Measurements from ENCODE around the gene P2RX7. TPM values are rescaled to one million over a fixed set of nuclear protein-coding genes. Genes with fewer than 3 reads are reported as not detected.

The P2RX7 gene
- total RNA-seq, 8 experiments from 2014 or later: 0.08 to 1.9 (median 0.17) TPM

- H3K4me3 ChIP-seq: peak within 1 kb of the TSS; percentile 39 to 53 (median 50)
- in situ Hi-C loops (cut with MboI; ENCODE audit: low pct_unique_long_range_greater_than_20kb in 2 of 9, low sequenced_read_pairs in 9 of 9, unreplicated experiment in 9 of 9): no loop called here
- peaks cover 5 to 12% of the 10 kb centered on the region in 2 donors for H3K4me1 ChIP-seq (replicated peaks in 1 of 2)
- 0 to 70% (median 42%) methylated on average over 2 to 8 of the region's 97 CpGs; no CpG with 5 or more reads in 5 of the 10 experiments for whole genome bisulfite sequencing, 10 experiments
- peak; percentile 79 to 94 (median 90) for ATAC-seq (replicated peaks in 6 of 8)
- H3K27ac ChIP-seq: peak within 1 kb of the TSS; percentile 63 to 92
Observed at GRCh38 chr12:121209624-121210572, 77.2 kb downstream of the P2RX7 start, which contains the start of gene P2RX4. Gene P2RX4, plus strand, starts transcription at chr12:121210129. Its CDS starts 36 bp downstream, at chr12:121210165.

DNA sequence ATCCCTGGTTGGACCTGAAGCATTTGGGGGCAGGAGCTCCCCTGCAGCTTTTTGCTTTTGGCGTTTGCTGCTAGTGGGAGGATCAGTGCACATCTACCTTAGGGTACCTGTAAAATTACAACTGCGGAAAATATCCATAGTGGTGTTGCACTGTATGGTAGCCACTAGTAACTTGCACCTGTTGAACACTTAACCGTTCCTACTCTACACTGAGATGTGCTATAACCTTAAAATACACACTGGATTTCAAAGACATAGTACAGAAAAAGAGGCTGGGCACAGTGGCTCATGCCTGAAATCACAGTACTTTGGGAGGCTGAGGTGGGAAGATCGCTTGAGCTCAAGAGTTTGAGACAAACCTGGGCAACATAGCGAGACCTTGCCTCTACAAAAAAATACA, 80.2 kb downstream of the P2RX7 start:
- in situ Hi-C loops (cut with MboI; ENCODE audit: low pct_unique_long_range_greater_than_20kb in 2 of 9, low sequenced_read_pairs in 9 of 9, unreplicated experiment in 9 of 9): no loop called here
- ATAC-seq (replicated peaks in 6 of 8): no peak
- 93 to 100% (median 95%) methylated on average over 1 to 3 of the region's 5 CpGs; no CpG with 5 or more reads in 5 of the 10 experiments for WGBS, 10 experiments
- Histone ChIP-seq H3K27ac (no peak overlapping the region), H3K4me1 (replicated peaks in 1 of 2) (peaks cover 5 to 12% of the 10 kb centered on the region in 2 donors), H3K4me3 (no peak overlapping the region)

DNA sequence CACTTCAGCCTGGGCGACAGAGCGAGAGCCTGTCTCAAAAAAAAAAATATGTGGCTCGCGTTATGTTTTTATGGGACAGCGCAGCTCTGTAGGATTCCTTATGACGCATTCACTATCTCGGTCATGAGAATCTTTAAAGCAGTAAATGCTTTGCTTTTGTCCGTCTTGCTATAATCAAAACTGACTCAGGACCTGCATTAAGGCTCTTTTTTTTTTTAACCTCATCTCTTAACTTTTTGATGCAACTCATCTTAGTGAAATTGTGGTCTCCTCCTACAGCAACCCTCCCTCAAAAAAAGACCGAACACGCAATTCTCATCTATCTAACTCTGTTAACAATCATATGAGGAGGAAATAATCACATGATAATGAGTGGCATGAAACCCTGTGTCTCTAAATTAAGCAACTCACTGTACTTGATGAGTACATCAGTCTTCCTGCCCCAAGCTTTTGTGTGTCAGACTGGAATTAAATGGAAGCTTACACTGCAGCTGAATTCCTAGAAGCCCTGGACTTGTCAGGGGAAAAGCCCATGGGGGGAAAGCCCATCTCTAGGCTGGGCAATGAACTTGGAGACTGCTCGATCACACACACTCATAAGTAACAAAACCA, 81.6 kb downstream of the P2RX7 start:
- Histone ChIP-seq H3K27ac (no peak overlapping the region), H3K4me1 (replicated peaks in 1 of 2) (peaks cover 2 to 8% of the 10 kb centered on the region in 2 donors), H3K4me3 (no peak overlapping the region)
- in situ Hi-C loops (cut with MboI; ENCODE audit: low pct_unique_long_range_greater_than_20kb in 2 of 9, low sequenced_read_pairs in 9 of 9, unreplicated experiment in 9 of 9): no loop called here
- WGBS, 10 experiments: 33 to 100% (median 91%) methylated on average over 1 to 11 of the region's 11 CpGs; no CpG with 5 or more reads in 2 of the 10 experiments
- no peak for ATAC-seq (replicated peaks in 6 of 8)

- H3K4me1 ChIP-seq (replicated peaks in 1 of 2): peaks cover 0 to 5% of the 10 kb centered on the region in 2 donors
- no peak overlapping the region for H3K27ac ChIP-seq
- no peak overlapping the region for H3K4me3 ChIP-seq
- 33 to 100% (median 74%) methylated on average over 2 to 10 of the region's 14 CpGs; no CpG with 5 or more reads in 1 of the 10 experiments for WGBS, 10 experiments
- in situ Hi-C loops (cut with MboI; ENCODE audit: low pct_unique_long_range_greater_than_20kb in 2 of 9, low sequenced_read_pairs in 9 of 9, unreplicated experiment in 9 of 9): no loop called here
- peak in 2 of 8 experiments; percentile 42 to 44 for ATAC-seq (replicated peaks in 6 of 8)
Observed at GRCh38 chr12:121214855-121215745, 82.4 kb downstream of the P2RX7 start.

GRCh38 chr12:121216102-121216501, 83.4 kb downstream of the P2RX7 start:
- in situ Hi-C loops (cut with MboI; ENCODE audit: low pct_unique_long_range_greater_than_20kb in 2 of 9, low sequenced_read_pairs in 9 of 9, unreplicated experiment in 9 of 9): no loop called here
- Histone ChIP-seq H3K4me3 (no peak overlapping the region), H3K4me1 (replicated peaks in 1 of 2) (peaks cover 0 to under 1% of the 10 kb centered on the region in 2 donors), H3K27ac (no peak overlapping the region)
- no peak for ATAC-seq (replicated peaks in 6 of 8)
- WGBS, 10 experiments: 90 to 100% (median 95%) methylated on average over 1 to 4 of the region's 4 CpGs; no CpG with 5 or more reads in 2 of the 10 experiments

- ATAC-seq (replicated peaks in 6 of 8): no peak
- whole genome bisulfite sequencing, 10 experiments: 67 to 100% (median 84%) methylated on average over 1 to 8 of the region's 8 CpGs; no CpG with 5 or more reads in 3 of the 10 experiments
- Histone ChIP-seq H3K27ac (no peak overlapping the region), H3K4me3 (no peak overlapping the region), H3K4me1 (replicated peaks in 1 of 2) (no peaks in the 10 kb centered on the region)
- in situ Hi-C loops (cut with MboI; ENCODE audit: low pct_unique_long_range_greater_than_20kb in 2 of 9, low sequenced_read_pairs in 9 of 9, unreplicated experiment in 9 of 9): no loop called here
Observed at GRCh38 chr12:121217063-121217462, 84.4 kb downstream of the P2RX7 start.

DNA sequence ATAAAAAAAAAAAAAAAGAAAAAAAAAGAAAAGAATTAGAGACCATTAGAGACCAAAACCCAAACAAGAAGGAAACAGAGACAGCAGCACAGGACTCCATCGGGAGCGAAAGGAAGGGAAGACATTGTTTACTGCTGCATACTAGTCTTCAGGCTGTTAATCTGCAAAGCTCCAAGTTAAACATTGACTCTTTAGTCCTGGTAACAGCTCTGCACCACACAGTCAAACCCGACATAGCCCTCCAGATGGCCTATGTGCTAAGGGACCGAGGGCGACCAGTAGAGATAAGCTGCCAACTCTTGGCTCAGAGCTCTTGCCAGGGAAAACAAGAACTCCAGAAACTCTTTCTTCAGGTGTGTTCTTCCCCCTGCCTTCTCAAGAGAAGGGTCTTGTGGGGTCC, 85.1 kb downstream of the P2RX7 start:
- H3K4me3 ChIP-seq: no peak overlapping the region
- 62 to 96% (median 76%) methylated on average over 2 to 5 of the region's 5 CpGs; no CpG with 5 or more reads in 2 of the 10 experiments for WGBS, 10 experiments
- ATAC-seq (replicated peaks in 6 of 8): no peak
- H3K4me1 ChIP-seq (replicated peaks in 1 of 2): no peaks in the 10 kb centered on the region
- in situ Hi-C loops (cut with MboI; ENCODE audit: low pct_unique_long_range_greater_than_20kb in 2 of 9, low sequenced_read_pairs in 9 of 9, unreplicated experiment in 9 of 9): no loop called here
- H3K27ac ChIP-seq: no peak overlapping the region

GRCh38 chr12:121218588-121219352, 86.1 kb downstream of the P2RX7 start:
- H3K27ac ChIP-seq: no peak overlapping the region
- WGBS, 10 experiments: 61 to 96% (median 79%) methylated on average over 1 to 8 of the region's 18 CpGs; no CpG with 5 or more reads in 2 of the 10 experiments
- no peak for ATAC-seq (replicated peaks in 6 of 8)
- in situ Hi-C loops (cut with MboI; ENCODE audit: low pct_unique_long_range_greater_than_20kb in 2 of 9, low sequenced_read_pairs in 9 of 9, unreplicated experiment in 9 of 9): no loop called here
- no peaks in the 10 kb centered on the region for H3K4me1 ChIP-seq (replicated peaks in 1 of 2)
- no peak overlapping the region for H3K4me3 ChIP-seq

DNA sequence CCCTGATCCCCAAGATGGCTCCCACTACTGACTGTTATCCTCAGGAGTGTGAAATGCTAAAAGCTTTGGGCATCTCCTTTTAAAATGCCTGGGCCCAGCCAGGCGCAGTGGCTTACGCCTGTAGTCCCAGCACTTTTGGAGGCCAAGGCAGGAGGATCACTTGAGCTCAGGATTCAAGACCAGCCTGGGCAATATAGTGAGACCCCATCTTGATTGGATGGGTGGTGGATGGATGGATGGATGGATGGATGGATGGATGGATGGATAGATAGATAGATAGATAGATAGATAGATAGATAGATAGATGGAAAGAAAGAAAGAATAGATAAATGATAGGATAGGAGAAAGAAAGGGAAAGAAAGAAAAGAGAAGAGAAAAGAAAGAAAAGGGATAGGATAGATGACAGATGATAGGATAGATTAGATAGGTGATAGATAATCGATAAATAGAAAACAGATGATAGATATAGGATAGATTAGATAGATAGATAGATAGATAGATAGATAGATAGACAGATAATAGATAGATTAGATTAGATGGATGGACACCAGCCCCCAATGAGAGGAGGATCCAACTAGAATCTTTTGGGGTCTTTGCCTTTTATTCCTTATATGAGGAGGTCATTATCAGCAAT, 86.8 kb downstream of the P2RX7 start:
- no peaks in the 10 kb centered on the region for H3K4me1 ChIP-seq (replicated peaks in 1 of 2)
- H3K4me3 ChIP-seq: no peak overlapping the region
- ATAC-seq (replicated peaks in 6 of 8): no peak
- H3K27ac ChIP-seq: no peak overlapping the region
- WGBS, 10 experiments: 77 to 100% (median 98%) methylated on average over 1 to 3 of the region's 3 CpGs; no CpG with 5 or more reads in 1 of the 10 experiments
- in situ Hi-C loops (cut with MboI; ENCODE audit: low pct_unique_long_range_greater_than_20kb in 2 of 9, low sequenced_read_pairs in 9 of 9, unreplicated experiment in 9 of 9): no loop called here

DNA sequence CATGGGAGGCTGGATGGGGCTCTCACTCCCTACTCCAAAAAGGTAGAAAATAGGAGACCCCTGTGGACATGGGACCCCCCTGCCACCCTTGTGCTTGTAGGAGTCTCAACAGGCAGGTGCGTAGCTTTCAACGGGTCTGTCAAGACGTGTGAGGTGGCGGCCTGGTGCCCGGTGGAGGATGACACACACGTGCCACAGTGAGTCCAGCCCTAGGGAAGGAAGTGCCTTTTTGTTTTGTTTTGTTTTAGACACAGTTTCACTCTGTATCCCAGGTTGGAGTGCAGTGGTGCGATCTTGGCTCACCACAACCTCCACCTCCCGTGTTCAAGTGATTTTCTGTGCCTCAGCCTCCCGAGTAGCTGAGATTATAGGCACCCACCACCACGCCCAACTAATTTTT, 90.2 kb downstream of the P2RX7 start:
- Histone ChIP-seq H3K4me3 (no peak overlapping the region), H3K27ac (no peak overlapping the region), H3K4me1 (replicated peaks in 1 of 2) (no peaks in the 10 kb centered on the region)
- in situ Hi-C loops (cut with MboI; ENCODE audit: low pct_unique_long_range_greater_than_20kb in 2 of 9, low sequenced_read_pairs in 9 of 9, unreplicated experiment in 9 of 9): loop anchor here in 1 of 9 experiments (10.0 kb wide), 1 partner anchor 98 kb away; no protein-coding TSS in a partner anchor
- WGBS, 10 experiments: 100% methylated on average over 2 to 3 of the region's 10 CpGs; no CpG with 5 or more reads in 6 of the 10 experiments
- no peak for ATAC-seq (replicated peaks in 6 of 8)

Measured in motor neuron (in vitro differentiated cells).